H1 (cell line): ENCODE results near the gene CORO2B. TPM values are rescaled to one million over a fixed set of nuclear protein-coding genes. Genes with fewer than 3 reads are reported as not detected.
A peak's percentile ranks its signal among the peaks of the same experiment; 100 is the strongest.

Experiments used
- CTCF ChIA-PET: fragments of 300-600 bp; sonication (Branson Sonifier 250); formaldehyde crosslinking; loops from one replicate; lab custom pipeline; 2021; ENCODE audit not compliant: partially characterized antibody; lab: Charles Lee
- POLR2A ChIA-PET: fragments of 300-600 bp; sonication (Branson Sonifier 250); formaldehyde crosslinking; loops from one replicate; lab custom pipeline; 2021; ENCODE audit warnings: inconsistent platforms; ENCODE audit not compliant: partially characterized antibody; lab: Charles Lee
- DNase-seq, 2 experiments: peaks; one replicate each; pipeline versions ENCODE4 v3.0.0 to v3.0.0-alpha.2; 2010 to 2022; ENCODE audit warnings: low spot score in 2 of 2, low read depth in 1 of 2, mixed read lengths in 1 of 2
- FAIRE-seq: peaks from 2 replicates; lab custom pipeline; 2011; peaks lifted over from hg19 to GRCh38; lab: Jason Lieb, UNC
- H2AFZ ChIP-seq: 2 replicates; pipeline ENCODE4 v1.8.1; 2012; ENCODE audit warnings: low read length, inconsistent platforms
- H2AK5ac ChIP-seq: 2 replicates; pipeline ENCODE4 v1.6.1; 2013; ENCODE audit warnings: low read depth, low read length
- H2BK120ac ChIP-seq: replicated peaks from 2 replicates; pipeline ENCODE3; 2013; ENCODE audit warnings: low read depth, low read length, inconsistent platforms
- H2BK12ac ChIP-seq: 2 replicates; pipeline ENCODE4 v1.6.1; 2013; ENCODE audit warnings: low read depth, low read length
- H2BK15ac ChIP-seq: 2 replicates; pipeline ENCODE4 v1.6.1; 2013; ENCODE audit warnings: low read length
- H2BK20ac ChIP-seq: 2 replicates; pipeline ENCODE4 v1.6.1; 2013; ENCODE audit warnings: low read length
- H2BK5ac ChIP-seq: 2 replicates; pipeline ENCODE4 v1.6.1; 2013; ENCODE audit warnings: low read depth, low read length
- H3K14ac ChIP-seq: 2 replicates; pipeline ENCODE4 v1.6.1; 2013; ENCODE audit warnings: inconsistent platforms; ENCODE audit not compliant: insufficient read length
- H3K18ac ChIP-seq: 2 replicates; pipeline ENCODE4 v1.6.1; 2013; ENCODE audit warnings: low read length; ENCODE audit errors: extremely low read depth
- H3K23ac ChIP-seq: 2 replicates; pipeline ENCODE4 v1.6.1; 2013; ENCODE audit warnings: inconsistent platforms; ENCODE audit not compliant: insufficient read length
- H3K23me2 ChIP-seq: 2 replicates; pipeline ENCODE4 v1.6.1; 2013; ENCODE audit warnings: low read depth, low read length
- H3K27ac ChIP-seq: 2 replicates; pipeline ENCODE4 v1.6.1; 2011; ENCODE audit warnings: low read depth, low read length, inconsistent platforms
- H3K27me3 ChIP-seq, 4 experiments: replicated peaks in 1 of 4; 1 replicate in 1 of 4; 2 replicates in 3 of 4; pipeline versions ENCODE4 v1.6.1 to v1.8.1; 2011 to 2013; ENCODE audit warnings: low read length in 3 of 4, mild to moderate bottlenecking in 3 of 4, inconsistent platforms in 2 of 4, mixed read lengths in 2 of 4, moderate library complexity in 1 of 4; ENCODE audit not compliant: control insufficient read depth in 3 of 4, insufficient read depth in 3 of 4; ENCODE audit errors: extremely low read depth in 1 of 4
- H3K36me3 ChIP-seq, 4 experiments: 2 replicates each; pipeline versions ENCODE4 v1.6.1 to v1.8.1; 2011 to 2013; ENCODE audit warnings: mild to moderate bottlenecking in 4 of 4, low read length in 3 of 4, moderate library complexity in 2 of 4, control low read depth in 1 of 4, inconsistent platforms in 1 of 4; ENCODE audit not compliant: insufficient read depth in 4 of 4, control insufficient read depth in 2 of 4
- H3K4ac ChIP-seq: replicated peaks from 2 replicates; pipeline ENCODE3; 2013; ENCODE audit warnings: low read length, low read depth, mixed read lengths, inconsistent platforms; ENCODE audit not compliant: insufficient read length
- H3K4me1 ChIP-seq, 4 experiments: replicated peaks in 1 of 4; 1 replicate in 1 of 4; 2 replicates in 3 of 4; pipeline versions ENCODE4 v1.6.1 to v1.8.1; 2011 to 2013; ENCODE audit warnings: low read length in 3 of 4, inconsistent platforms in 2 of 4, mixed read lengths in 1 of 4; ENCODE audit not compliant: insufficient read depth in 4 of 4, control insufficient read depth in 3 of 4
- H3K4me2 ChIP-seq, 2 experiments: 2 replicates each; pipeline versions ENCODE4 v1.6.1 to v1.8.1; 2011 to 2013; ENCODE audit warnings: low read depth in 2 of 2, low read length in 2 of 2, control low read depth in 1 of 2, inconsistent platforms in 1 of 2, mild to moderate bottlenecking in 1 of 2; ENCODE audit not compliant: insufficient read depth in 1 of 2
- H3K4me3 ChIP-seq, 4 experiments: fragments of 200-600, 300-600 bp in 1 of 4; sonication (generic), shearing (Covaris generic), sonication (Bioruptor Twin) in 1 of 4; 2 replicates each; pipeline versions ENCODE4 v1.5.1 to v1.8.1; 2011 to 2016; ENCODE audit warnings: low read length in 4 of 4, low read depth in 3 of 4, control low read depth in 2 of 4, inconsistent platforms in 2 of 4, mild to moderate bottlenecking in 2 of 4, mixed read lengths in 1 of 4, moderate library complexity in 1 of 4; ENCODE audit not compliant: insufficient read depth in 2 of 4; ENCODE audit errors: extremely low read depth in 1 of 4
- H3K56ac ChIP-seq: replicated peaks from 2 replicates; pipeline ENCODE3; 2013; ENCODE audit warnings: low read depth, mild to moderate bottlenecking, mixed read lengths, low read length, inconsistent platforms; ENCODE audit not compliant: insufficient read length
- H3K79me1 ChIP-seq: 2 replicates; pipeline ENCODE4 v1.6.1; 2013; ENCODE audit warnings: low read depth, low read length, control low read depth
- H3K79me2 ChIP-seq, 2 experiments: 2 replicates each; pipeline versions ENCODE4 v1.6.1 to v1.8.1; 2012 to 2013; ENCODE audit warnings: low read length in 2 of 2, mild to moderate bottlenecking in 2 of 2, inconsistent platforms in 1 of 2; ENCODE audit not compliant: insufficient read depth in 2 of 2, control insufficient read depth in 1 of 2
- H3K9ac ChIP-seq, 4 experiments: replicated peaks in 1 of 4; 1 replicate in 1 of 4; 2 replicates in 3 of 4; pipeline versions ENCODE4 v1.6.1 to v1.8.1; 2011 to 2013; ENCODE audit warnings: low read depth in 3 of 4, low read length in 3 of 4, control low read depth in 2 of 4, mild to moderate bottlenecking in 2 of 4, moderate library complexity in 2 of 4, inconsistent platforms in 1 of 4; ENCODE audit errors: extremely low read depth in 1 of 4
- H3K9me3 ChIP-seq, 2 experiments: 2 replicates each; pipeline versions ENCODE4 v1.6.1 to v1.8.1; 2012 to 2013; ENCODE audit warnings: mild to moderate bottlenecking in 2 of 2, moderate library complexity in 2 of 2, control low read depth in 1 of 2, inconsistent platforms in 1 of 2, low read depth in 1 of 2, low read length in 1 of 2, mixed read lengths in 1 of 2; ENCODE audit not compliant: insufficient read depth in 2 of 2
- H4K20me1 ChIP-seq, 2 experiments: replicated peaks in 1 of 2; 2 replicates each; pipeline versions ENCODE3 to v1.8.1; 2011 to 2013; ENCODE audit warnings: inconsistent platforms in 2 of 2, low read length in 2 of 2, mild to moderate bottlenecking in 1 of 2; ENCODE audit not compliant: insufficient read depth in 2 of 2, control insufficient read depth in 1 of 2
- H4K5ac ChIP-seq: 2 replicates; pipeline ENCODE4 v1.6.1; 2013; ENCODE audit warnings: low read length, low read depth, mixed read lengths, inconsistent platforms; ENCODE audit not compliant: insufficient read length
- H4K8ac ChIP-seq: 2 replicates; pipeline ENCODE4 v1.8.0; 2013; ENCODE audit warnings: mild to moderate bottlenecking, moderate library complexity, low read length, inconsistent platforms; ENCODE audit not compliant: insufficient read depth; ENCODE audit errors: extremely low read depth
- H4K91ac ChIP-seq: replicated peaks from 2 replicates; pipeline ENCODE3; 2013; ENCODE audit warnings: low read length, mixed read lengths, inconsistent platforms; ENCODE audit not compliant: insufficient read length
- GABPA ChIP-seq: IDR thresholded peaks from 2 replicates; pipeline ENCODE4 v1.6.1; 2011; ENCODE audit warnings: mild to moderate bottlenecking, low read length, moderate library complexity, borderline replicate concordance; ENCODE audit not compliant: insufficient read depth
- HDAC6 ChIP-seq: IDR thresholded peaks from one replicate; pipeline ENCODE4 v1.7.1; 2012; ENCODE audit warnings: low read depth, mild to moderate bottlenecking, inconsistent platforms, low read length, moderate library complexity
- JUN ChIP-seq: IDR thresholded peaks from 2 replicates; pipeline ENCODE4 v1.6.1; 2011; ENCODE audit warnings: low read depth, mild to moderate bottlenecking, improper control_type of control experiment, low read length
- KDM1A ChIP-seq: fragments of 200-600, 300-600 bp; sonication (generic); IDR thresholded peaks from 2 replicates; pipeline ENCODE4 v1.7.1; 2016; ENCODE audit warnings: mild to moderate bottlenecking, low read length, borderline replicate concordance
- KDM5A ChIP-seq: fragments of 200-600 bp; IDR thresholded peaks from 2 replicates; pipeline ENCODE4 v1.7.1; 2012; ENCODE audit warnings: mild to moderate bottlenecking, low read length, inconsistent platforms, mixed read lengths
- RAD21 ChIP-seq, 2 experiments: IDR thresholded peaks in 1 of 2; conservative IDR thresholded peaks in 1 of 2; 2 replicates each; pipeline ENCODE4 v1.6.1; 2011; ENCODE audit warnings: low read depth in 2 of 2, low read length in 2 of 2, improper control_type of control experiment in 1 of 2, inconsistent platforms in 1 of 2, mild to moderate bottlenecking in 1 of 2, moderate library complexity in 1 of 2
- RXRA ChIP-seq: IDR thresholded peaks from 2 replicates; pipeline ENCODE4 v1.6.1; 2011; ENCODE audit warnings: low read depth, mild to moderate bottlenecking, low read length, moderate library complexity; ENCODE audit not compliant: insufficient read depth
- SIN3A ChIP-seq, 2 experiments: IDR thresholded peaks in 1 of 2; conservative IDR thresholded peaks in 1 of 2; 2 replicates each; pipeline ENCODE4 v1.6.1; 2011 to 2012; ENCODE audit warnings: low read length in 2 of 2, improper control_type of control experiment in 1 of 2, low read depth in 1 of 2, mild to moderate bottlenecking in 1 of 2
- TEAD4 ChIP-seq: IDR thresholded peaks from 2 replicates; pipeline ENCODE4 v1.6.1; 2012; ENCODE audit warnings: low read depth, low read length, inconsistent platforms, mixed read lengths
- WGBS, 2 experiments: shearing (Covaris generic) in 1 of 2; methylation state at CpG; one replicate each; pipeline versions ENCODE4 v1.1.6 to v1.1.7; 2013 to 2015; ENCODE audit warnings: low lambda C conversion rate in 2 of 2, mixed read lengths in 2 of 2, inconsistent platforms in 1 of 2, low coverage in 1 of 2, missing lambda C conversion rate in 1 of 2; ENCODE audit not compliant: insufficient replicate concordance in 2 of 2, insufficient coverage in 1 of 2, insufficient read length in 1 of 2; ENCODE audit errors: extremely low coverage in 1 of 2, missing lambda C conversion rate in 1 of 2; 5-methylcytosine and 5-hydroxymethylcytosine counted together
- polyA plus RNA-seq, 7 experiments: library from polyadenylated mRNA; depleted of rRNA in 3 of 7; stranded (reverse) in 5 of 7; unstranded in 2 of 7; fragments of >200 nt in 5 of 7; fragments of 200-250 nt in 2 of 7; gene quantifications; 1 replicate in 5 of 7; 2 replicates in 1 of 7; 4 replicates in 1 of 7; pipeline versions ENCODE4 v1.2.1 to v1.2.3, GENCODE V29; 2011 to 2013; ENCODE audit warnings: missing spikeins in 2 of 7, mixed read lengths in 2 of 7
- total RNA-seq: library from RNA; stranded (reverse); fragmentation: NEBNext Ultra II Directional; extraction: Animal tissue kit (Norgen Biotek cat#: 25700); gene quantifications from 2 replicates; pipeline ENCODE4 v1.2.1, GENCODE V29; 2021

The CORO2B gene
- total and polyA plus RNA-seq, 2 of the 8 experiments (the other 6 are each of a cell fraction or from before 2014, with no cell fraction given): 3.4 to 6.7 TPM

- FAIRE-seq (no peak), DNase-seq (no peak)
- H3K4me3 ChIP-seq: no peak overlapping the region
- CTCF ChIA-PET: interaction anchor here (0.7 to 4.4 kb wide), 12 partner anchors 10 to 312 kb away, joined by 3 to 23 read pairs (median 4); no protein-coding TSS in a partner anchor
- no peaks in the 10 kb centered on the region; the same call in 1 of the 2 replicates for H3K79me1 ChIP-seq
- no peak overlapping the region for H2BK120ac ChIP-seq
- H3K56ac ChIP-seq: no peak overlapping the region
- H3K9ac ChIP-seq: no peak overlapping the region
- no peak overlapping the region for H3K23ac ChIP-seq
- no peak overlapping the region for H3K4me2 ChIP-seq
- H4K91ac ChIP-seq: no peak overlapping the region
- H3K36me3 ChIP-seq: no peaks in the 10 kb centered on the region; a peak in 1 of 8 replicates
- no peak overlapping the region for H2AK5ac ChIP-seq
- H3K27me3 ChIP-seq: no peaks in the 10 kb centered on the region
- H3K23me2 ChIP-seq: no peaks in the 10 kb centered on the region
- no peaks in the 10 kb centered on the region for H3K9me3 ChIP-seq
- H2BK12ac ChIP-seq: no peak overlapping the region
- 97% methylated on average over 3 of the region's 3 CpGs; no CpG with 5 or more reads in 1 of the 2 experiments for WGBS, 2 experiments
- no peak overlapping the region for H3K14ac ChIP-seq
- H3K4ac ChIP-seq: no peak overlapping the region
- no peaks in the 10 kb centered on the region for H3K79me2 ChIP-seq
- H3K4me1 ChIP-seq: peaks cover 13 to 30% (median 21%) of the 10 kb centered on the region in 4 experiments
- H4K5ac ChIP-seq: no peak overlapping the region
- H2BK5ac ChIP-seq: no peak overlapping the region
- POLR2A ChIA-PET: interaction anchor here (1.2 kb wide), 1 partner anchor 57 kb away, joined by 3 read pairs; no protein-coding TSS in a partner anchor
- H3K27ac ChIP-seq: no peak overlapping the region
- H3K18ac ChIP-seq: no peak overlapping the region
- H2AFZ ChIP-seq: 0 out of 2 replicates have a peak overlapping the region, but pooled peaks have one; percentile 60
- no peaks in the 10 kb centered on the region for H4K20me1 ChIP-seq
- no peak overlapping the region for H4K8ac ChIP-seq
- no peak overlapping the region for H2BK20ac ChIP-seq
- 0 out of 2 replicates have a peak overlapping the region, but pooled peaks have one; percentile 3 for H2BK15ac ChIP-seq
- TF ChIP-seq TEAD4 (no peak), RXRA (no peak), JUN (no peak), HDAC6 (no peak), KDM1A (no peak), GABPA (no peak), RAD21 (IDR thresholded peaks at IDR 0.05 in 1 of 2, conservative IDR thresholded peaks at IDR 0.05 in 1 of 2; ENCODE audit: low read depth in 2 of 2, low read length in 2 of 2) (no peak), KDM5A (no peak), SIN3A (conservative IDR thresholded peaks at IDR 0.05 in 1 of 2, IDR thresholded peaks at IDR 0.05 in 1 of 2; ENCODE audit: low read depth in 1 of 2, low read length in 2 of 2) (no peak)
Measured at GRCh38 chr15:68612503-68612902, 33.7 kb downstream of the CORO2B start.
